ENCODE data around the gene ITM2C.

GRCh38 chr2:230821261-230821990 lies 43.3 kb upstream of the ITM2C start:
- TF ChIP-seq ZNF114 (CRISPR knock-in tag; IDR thresholded peaks at IDR 0.05) (no peak), ETS1 (IDR thresholded peaks at IDR 0.05) (no peak), CTCF (conservative IDR thresholded peaks at IDR 0.05; ENCODE audit: low read depth in 2 of 2) (no peak), CREB1 (CRISPR knock-in tag; IDR thresholded peaks at IDR 0.05; ENCODE audit: low read depth) (no peak), REST (IDR thresholded peaks at IDR 0.05; ENCODE audit: unreplicated experiment) (no peak)
